GM12872 (cell line): Measurements from ENCODE around the gene MAN1B1.

Source experiments
- TF ChIP-seq, protein P1 (sequence below): IDR thresholded peaks from 3 replicates; pipeline ENCODE4 v1.5.1; 2011; ENCODE audit warnings: low read depth, mild to moderate bottlenecking, low read length, moderate library complexity; ENCODE audit not compliant: insufficient read depth

MAN1B1 gene

DNA sequence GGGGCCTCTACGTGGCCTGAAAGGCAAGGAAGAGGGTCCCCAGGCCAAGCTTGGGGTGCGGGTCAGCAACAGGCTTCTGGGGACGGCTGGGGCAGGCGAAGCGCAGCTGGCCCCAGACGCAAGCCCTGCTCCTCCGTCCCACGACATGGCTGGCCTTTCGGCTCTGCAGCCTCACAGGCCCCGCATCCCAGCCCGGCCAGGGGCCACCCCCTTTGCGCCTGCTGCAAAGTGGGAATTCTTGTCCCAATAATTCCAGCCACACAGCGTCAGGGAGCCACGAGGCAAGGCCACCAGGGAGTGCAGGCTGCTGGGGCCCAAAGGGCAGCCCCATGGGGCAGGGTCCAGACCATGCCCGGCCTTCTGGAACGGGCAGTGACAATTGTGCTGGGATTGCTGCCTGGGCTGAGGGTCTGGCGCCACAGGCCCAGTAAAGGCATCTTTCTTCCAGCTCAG is 31.8 kb upstream of the MAN1B1 start:
- TF ChIP-seq, protein P1, sequence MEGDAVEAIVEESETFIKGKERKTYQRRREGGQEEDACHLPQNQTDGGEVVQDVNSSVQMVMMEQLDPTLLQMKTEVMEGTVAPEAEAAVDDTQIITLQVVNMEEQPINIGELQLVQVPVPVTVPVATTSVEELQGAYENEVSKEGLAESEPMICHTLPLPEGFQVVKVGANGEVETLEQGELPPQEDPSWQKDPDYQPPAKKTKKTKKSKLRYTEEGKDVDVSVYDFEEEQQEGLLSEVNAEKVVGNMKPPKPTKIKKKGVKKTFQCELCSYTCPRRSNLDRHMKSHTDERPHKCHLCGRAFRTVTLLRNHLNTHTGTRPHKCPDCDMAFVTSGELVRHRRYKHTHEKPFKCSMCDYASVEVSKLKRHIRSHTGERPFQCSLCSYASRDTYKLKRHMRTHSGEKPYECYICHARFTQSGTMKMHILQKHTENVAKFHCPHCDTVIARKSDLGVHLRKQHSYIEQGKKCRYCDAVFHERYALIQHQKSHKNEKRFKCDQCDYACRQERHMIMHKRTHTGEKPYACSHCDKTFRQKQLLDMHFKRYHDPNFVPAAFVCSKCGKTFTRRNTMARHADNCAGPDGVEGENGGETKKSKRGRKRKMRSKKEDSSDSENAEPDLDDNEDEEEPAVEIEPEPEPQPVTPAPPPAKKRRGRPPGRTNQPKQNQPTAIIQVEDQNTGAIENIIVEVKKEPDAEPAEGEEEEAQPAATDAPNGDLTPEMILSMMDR: no peak

GRCh38 chr9:137055385-137056364 is 31.1 kb upstream of the MAN1B1 start:
- TF ChIP-seq, protein P1: no peak

GRCh38 chr9:137056739-137057415 is 29.9 kb upstream of the MAN1B1 start:
- TF ChIP-seq, protein P1: no peak

DNA sequence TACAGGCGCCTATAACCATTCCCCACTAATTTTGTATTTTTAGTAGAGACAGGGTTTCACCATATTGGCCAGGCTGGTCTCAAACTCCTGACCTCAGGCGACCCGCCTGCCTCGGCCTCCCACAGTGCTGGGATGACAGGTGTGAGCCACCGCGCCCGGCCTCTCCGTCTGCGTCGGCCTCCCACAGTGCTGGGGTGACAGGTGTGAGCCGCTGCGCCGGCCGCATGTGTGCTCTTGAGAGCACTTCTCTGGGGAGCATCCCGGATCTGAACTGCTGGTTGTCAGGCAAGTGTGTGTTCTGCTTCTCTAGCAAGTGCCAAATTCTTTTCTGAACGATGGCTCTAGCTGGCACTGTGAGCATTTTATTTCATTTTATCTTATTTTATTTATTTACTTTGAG is 29.2 kb upstream of the MAN1B1 start:
- TF ChIP-seq, protein P1: no peak

- TF ChIP-seq, protein P1: no peak
Measured at GRCh38 chr9:137058521-137059234, 28.1 kb upstream of the MAN1B1 start.

DNA sequence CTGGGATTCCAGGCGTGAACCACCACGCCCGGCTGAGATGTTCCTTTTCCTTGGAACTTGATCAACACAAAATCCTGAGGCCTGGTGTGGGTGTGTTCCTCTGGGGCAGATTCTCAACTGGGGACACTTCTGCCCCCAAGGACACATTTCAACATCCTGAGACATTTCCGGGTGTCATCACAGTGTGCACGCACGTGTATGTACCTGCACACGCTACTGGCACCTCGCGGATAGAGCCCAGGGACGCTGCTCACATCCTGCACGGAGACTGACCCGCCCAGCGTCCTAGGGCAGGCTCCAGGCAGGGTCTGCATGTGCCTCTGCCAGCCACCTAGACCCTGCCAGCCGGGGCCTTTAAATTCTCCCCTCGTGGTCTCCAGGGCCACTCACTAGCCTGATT is 24.4 kb upstream of the MAN1B1 start:
- TF ChIP-seq, protein P1: no peak
